ENCODE data around the gene GPATCH3.
A peak's percentile ranks its signal among the peaks of the same experiment; 100 is the strongest.

GPATCH3 gene

GRCh38 chr1:26911399-26912146, 11.3 kb upstream of the GPATCH3 start:
- Histone ChIP-seq H3K27me3 (replicated peaks) (no peaks in the 10 kb centered on the region), H3K4me3 (ENCODE audit: low read depth, low read length) (no peak overlapping the region), H3K27ac (no peak overlapping the region), H3K36me3 (replicated peaks) (no peaks in the 10 kb centered on the region)
- DNase-seq, result no peak
- in situ Hi-C loops (cut with HindIII; ENCODE audit: low pct_ligation_motif_present, low sequenced_read_pairs), result no loop called here
- no peak for TF ChIP-seq CTCF (IDR thresholded peaks at IDR 0.05; ENCODE audit: low read depth, low read length, missing control alignments)

- no peak for DNase-seq
- Histone ChIP-seq H3K27ac (no peak overlapping the region), H3K36me3 (replicated peaks) (no peaks in the 10 kb centered on the region), H3K27me3 (replicated peaks) (no peaks in the 10 kb centered on the region), H3K4me3 (ENCODE audit: low read depth, low read length) (no peak overlapping the region)
- TF ChIP-seq CTCF (IDR thresholded peaks at IDR 0.05; ENCODE audit: low read depth, low read length, missing control alignments), result no peak
- in situ Hi-C loops (cut with HindIII; ENCODE audit: low pct_ligation_motif_present, low sequenced_read_pairs), result no loop called here
Measured at GRCh38 chr1:26910343-26911160, 10.3 kb upstream of the GPATCH3 start.

- H3K4me3 ChIP-seq (ENCODE audit: low read depth, low read length), result no peak overlapping the region
- DNase-seq, result no peak
- H3K36me3 ChIP-seq (replicated peaks), result no peaks in the 10 kb centered on the region
- no peak overlapping the region for H3K27ac ChIP-seq
- H3K27me3 ChIP-seq (replicated peaks), result no peaks in the 10 kb centered on the region
- in situ Hi-C loops (cut with HindIII; ENCODE audit: low pct_ligation_motif_present, low sequenced_read_pairs), result no loop called here
- no peak for TF ChIP-seq CTCF (IDR thresholded peaks at IDR 0.05; ENCODE audit: low read depth, low read length, missing control alignments)
Measured at GRCh38 chr1:26909951-26910342, 9.7 kb upstream of the GPATCH3 start.

- Histone ChIP-seq H3K4me3 (ENCODE audit: low read depth, low read length) (no peak overlapping the region), H3K27ac (no peak overlapping the region)
- DNase-seq, result peak; percentile 80
Measured at GRCh38 chr1:26907071-26907917, 7.0 kb upstream of the GPATCH3 start.

More at GRCh38 chr1:26907071-26907917, 7.0 kb upstream of the GPATCH3 start:
- in situ Hi-C loops (cut with HindIII; ENCODE audit: low pct_ligation_motif_present, low sequenced_read_pairs), result no loop called here
- Histone ChIP-seq H3K27me3 (replicated peaks) (no peaks in the 10 kb centered on the region), H3K36me3 (replicated peaks) (no peaks in the 10 kb centered on the region)
- no peak for TF ChIP-seq CTCF (IDR thresholded peaks at IDR 0.05; ENCODE audit: low read depth, low read length, missing control alignments)

Data from brain microvascular endothelial cell (primary cell).